Measurements from ENCODE around the gene VILL.
"Not testable (repeated sequence)": the region's sequence is repeated elsewhere in the genome, so short reads cannot be mapped to it uniquely, and the experiment has no call there.

VILL gene

GRCh38 chr3:38043486-38043885 lies 52.9 kb downstream of the VILL start:
- no peak for DNase-seq
- no peak overlapping the region for H3K27ac ChIP-seq
- H3K9me3 ChIP-seq (ENCODE audit: severe bottlenecking): no peaks in the 10 kb centered on the region
- TF ChIP-seq, protein P1, sequence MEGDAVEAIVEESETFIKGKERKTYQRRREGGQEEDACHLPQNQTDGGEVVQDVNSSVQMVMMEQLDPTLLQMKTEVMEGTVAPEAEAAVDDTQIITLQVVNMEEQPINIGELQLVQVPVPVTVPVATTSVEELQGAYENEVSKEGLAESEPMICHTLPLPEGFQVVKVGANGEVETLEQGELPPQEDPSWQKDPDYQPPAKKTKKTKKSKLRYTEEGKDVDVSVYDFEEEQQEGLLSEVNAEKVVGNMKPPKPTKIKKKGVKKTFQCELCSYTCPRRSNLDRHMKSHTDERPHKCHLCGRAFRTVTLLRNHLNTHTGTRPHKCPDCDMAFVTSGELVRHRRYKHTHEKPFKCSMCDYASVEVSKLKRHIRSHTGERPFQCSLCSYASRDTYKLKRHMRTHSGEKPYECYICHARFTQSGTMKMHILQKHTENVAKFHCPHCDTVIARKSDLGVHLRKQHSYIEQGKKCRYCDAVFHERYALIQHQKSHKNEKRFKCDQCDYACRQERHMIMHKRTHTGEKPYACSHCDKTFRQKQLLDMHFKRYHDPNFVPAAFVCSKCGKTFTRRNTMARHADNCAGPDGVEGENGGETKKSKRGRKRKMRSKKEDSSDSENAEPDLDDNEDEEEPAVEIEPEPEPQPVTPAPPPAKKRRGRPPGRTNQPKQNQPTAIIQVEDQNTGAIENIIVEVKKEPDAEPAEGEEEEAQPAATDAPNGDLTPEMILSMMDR (IDR thresholded peaks at IDR 0.05; ENCODE audit: low read depth, low read length): no peak
- H3K4me3 ChIP-seq (ENCODE audit: low read depth, low read length): no peak overlapping the region
- no peaks in the 10 kb centered on the region for H3K36me3 ChIP-seq
- H3K27me3 ChIP-seq (ENCODE audit: insufficient read depth, low read depth, severe bottlenecking): peaks cover 20% of the 10 kb centered on the region

DNA sequence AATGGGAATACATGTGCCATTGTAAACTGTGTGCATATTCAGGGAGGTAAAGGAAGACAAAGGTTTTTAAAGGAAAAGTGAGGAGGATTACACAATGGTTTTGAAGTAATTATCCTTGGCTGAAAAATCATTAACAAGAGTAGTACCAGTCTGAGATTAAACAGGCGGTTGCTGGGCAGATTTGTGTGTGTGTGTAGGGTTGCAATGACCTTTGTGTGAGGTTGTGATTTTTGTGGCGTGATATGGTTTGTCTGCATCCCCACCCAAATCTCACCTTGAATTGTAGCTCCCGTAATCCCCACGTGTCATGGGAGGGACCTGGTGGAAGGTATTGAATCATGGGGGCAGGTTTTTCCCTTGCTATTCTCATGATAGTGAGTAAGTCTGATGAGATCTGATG lies 55.4 kb downstream of the VILL start:
- Histone ChIP-seq H3K4me3 (ENCODE audit: low read depth, low read length) (no peak overlapping the region), H3K27me3 (ENCODE audit: insufficient read depth, low read depth, severe bottlenecking) (no peaks in the 10 kb centered on the region), H3K9me3 (ENCODE audit: severe bottlenecking) (no peaks in the 10 kb centered on the region), H3K36me3 (no peaks in the 10 kb centered on the region), H3K27ac (no peak overlapping the region)
- DNase-seq: no peak
- TF ChIP-seq, protein P1 (IDR thresholded peaks at IDR 0.05; ENCODE audit: low read depth, low read length): no peak

DNA sequence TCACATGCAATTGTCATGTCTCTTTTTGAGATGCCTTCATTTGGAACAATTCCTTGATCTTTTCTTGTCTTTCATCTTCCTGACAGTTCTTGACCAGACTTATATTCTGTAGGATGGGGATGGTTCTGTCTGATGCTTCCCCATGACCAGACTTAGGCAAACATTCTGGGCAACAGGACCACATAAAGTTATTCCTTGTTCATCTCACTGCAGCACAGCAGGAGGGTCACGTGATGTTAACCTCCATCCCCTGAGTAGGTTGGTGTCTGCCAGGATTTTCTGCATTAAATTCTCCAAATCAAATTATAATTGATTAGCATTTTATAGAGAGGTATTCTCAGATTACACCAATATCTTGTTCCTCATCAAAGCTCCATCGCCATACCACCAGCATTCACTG lies 56.2 kb downstream of the VILL start:
- DNase-seq: no peak
- Histone ChIP-seq H3K27ac (no peak overlapping the region), H3K27me3 (ENCODE audit: insufficient read depth, low read depth, severe bottlenecking) (no peaks in the 10 kb centered on the region), H3K36me3 (no peaks in the 10 kb centered on the region), H3K9me3 (ENCODE audit: severe bottlenecking) (no peaks in the 10 kb centered on the region), H3K4me3 (ENCODE audit: low read depth, low read length) (no peak overlapping the region)
- TF ChIP-seq, protein P1 (IDR thresholded peaks at IDR 0.05; ENCODE audit: low read depth, low read length): no peak

- Histone ChIP-seq H3K9me3 (ENCODE audit: severe bottlenecking) (no peaks in the 10 kb centered on the region), H3K27me3 (ENCODE audit: insufficient read depth, low read depth, severe bottlenecking) (no peaks in the 10 kb centered on the region), H3K4me3 (ENCODE audit: low read depth, low read length) (no peak overlapping the region), H3K27ac (no peak overlapping the region), H3K36me3 (no peaks in the 10 kb centered on the region)
- DNase-seq: no peak
- TF ChIP-seq, protein P1 (IDR thresholded peaks at IDR 0.05; ENCODE audit: low read depth, low read length): no peak
Measured at GRCh38 chr3:38047896-38048295, 57.3 kb downstream of the VILL start.

GRCh38 chr3:38049358-38050126 lies 59.0 kb downstream of the VILL start:
- H3K9me3 ChIP-seq (ENCODE audit: severe bottlenecking): no peaks in the 10 kb centered on the region
- no peaks in the 10 kb centered on the region for H3K36me3 ChIP-seq
- TF ChIP-seq, protein P1 (IDR thresholded peaks at IDR 0.05; ENCODE audit: low read depth, low read length): no peak
- no peaks in the 10 kb centered on the region for H3K27me3 ChIP-seq (ENCODE audit: insufficient read depth, low read depth, severe bottlenecking)
- H3K27ac ChIP-seq: no peak overlapping the region
- H3K4me3 ChIP-seq (ENCODE audit: low read depth, low read length): no peak overlapping the region
- DNase-seq: no peak

DNA sequence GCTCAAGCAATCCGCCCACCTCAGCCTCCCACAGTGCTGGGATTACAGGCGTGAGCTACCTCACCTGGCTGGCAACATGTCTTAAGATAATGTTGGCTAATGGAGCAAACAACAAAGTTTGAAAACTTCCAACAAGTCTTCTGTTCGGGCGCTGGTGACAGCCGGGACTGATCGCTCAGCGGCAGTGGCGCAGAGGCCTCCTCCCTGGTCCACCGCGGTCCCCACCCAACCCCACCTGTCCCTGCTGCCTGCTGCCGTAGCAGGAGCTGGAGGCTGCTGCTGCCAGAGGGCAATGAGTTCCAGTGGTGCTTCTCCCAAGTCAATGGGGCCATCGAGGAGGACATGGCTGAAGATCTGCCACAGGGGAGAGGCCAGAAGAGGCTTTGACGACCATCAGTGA lies 60.5 kb downstream of the VILL start:
- TF ChIP-seq, protein P1 (IDR thresholded peaks at IDR 0.05; ENCODE audit: low read depth, low read length): no peak
- H3K4me3 ChIP-seq (ENCODE audit: low read depth, low read length): no peak overlapping the region
- H3K27me3 ChIP-seq (ENCODE audit: insufficient read depth, low read depth, severe bottlenecking): no peaks in the 10 kb centered on the region
- H3K9me3 ChIP-seq (ENCODE audit: severe bottlenecking): no peaks in the 10 kb centered on the region
- H3K27ac ChIP-seq: no peak overlapping the region
- H3K36me3 ChIP-seq: no peaks in the 10 kb centered on the region
- DNase-seq: no peak

DNA sequence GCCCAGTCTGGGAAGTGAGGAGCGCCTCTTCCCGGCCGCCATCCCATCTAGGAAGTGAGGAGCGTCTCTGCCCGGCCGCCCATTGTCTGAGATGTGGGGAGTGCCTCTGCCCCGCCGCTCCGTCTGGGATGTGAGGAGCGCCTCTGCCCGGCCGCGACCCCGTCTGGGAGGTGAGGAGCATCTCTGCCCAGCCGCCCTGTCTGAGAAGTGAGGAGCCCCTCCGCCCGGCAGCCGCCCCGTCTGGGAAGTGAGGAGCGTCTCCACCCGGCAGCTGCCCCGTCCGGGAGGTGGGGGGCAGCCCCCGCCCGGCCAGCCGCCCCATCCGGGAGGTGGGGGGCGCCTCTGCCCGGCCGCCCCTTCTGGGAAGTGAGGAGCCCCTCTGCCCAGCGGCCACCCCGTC lies 62.7 kb downstream of the VILL start:
- H3K9me3 ChIP-seq (ENCODE audit: severe bottlenecking); DNase-seq; H3K27ac ChIP-seq; H3K36me3 ChIP-seq; H3K4me3 ChIP-seq (ENCODE audit: low read depth, low read length); H3K27me3 ChIP-seq (ENCODE audit: insufficient read depth, low read depth, severe bottlenecking): not testable (repeated sequence)

- not testable (repeated sequence) for H3K27ac ChIP-seq; H3K9me3 ChIP-seq (ENCODE audit: severe bottlenecking); DNase-seq; H3K4me3 ChIP-seq (ENCODE audit: low read depth, low read length); H3K36me3 ChIP-seq; H3K27me3 ChIP-seq (ENCODE audit: insufficient read depth, low read depth, severe bottlenecking)
Measured at GRCh38 chr3:38053813-38054498, 63.4 kb downstream of the VILL start.
